Osteoblast (primary cell): ENCODE measurements around the gene DNAJC10. TPM values are rescaled to one million over a fixed set of nuclear protein-coding genes. Genes with fewer than 3 reads are reported as not detected.

Experiments used
- DNase-seq: peaks from one replicate; pipeline ENCODE4 v3.0.0; 2011; ENCODE audit warnings: low spot score, mixed read lengths; ENCODE audit not compliant: insufficient read length; ENCODE audit errors: missing footprints
- H2AFZ ChIP-seq: 2 replicates; pipeline ENCODE4 v1.6.0; 2011; ENCODE audit warnings: mild to moderate bottlenecking, low read length
- H3K27ac ChIP-seq: 2 replicates; pipeline ENCODE4 v1.5.1; 2011; ENCODE audit warnings: mild to moderate bottlenecking, low read depth, low read length, moderate library complexity
- H3K27me3 ChIP-seq: 2 replicates; pipeline ENCODE4 v1.6.0; 2012; ENCODE audit warnings: mild to moderate bottlenecking, control low read depth, inconsistent platforms, low read length, moderate library complexity; ENCODE audit not compliant: insufficient read depth
- H3K36me3 ChIP-seq: 2 replicates; pipeline ENCODE4 v1.5.1; 2011; ENCODE audit warnings: mild to moderate bottlenecking, low read length, control low read depth, moderate library complexity; ENCODE audit not compliant: insufficient read depth
- H3K4me1 ChIP-seq: 2 replicates; pipeline ENCODE4 v1.5.1; 2011; ENCODE audit warnings: mild to moderate bottlenecking, low read length, control low read depth, moderate library complexity; ENCODE audit not compliant: insufficient read depth
- H3K4me2 ChIP-seq: 2 replicates; pipeline ENCODE4 v1.6.0; 2011; ENCODE audit warnings: mild to moderate bottlenecking, low read length; ENCODE audit not compliant: insufficient read depth
- H3K4me3 ChIP-seq: fragments of 200-600 bp; sonication (generic); 3 replicates; pipeline ENCODE4 v1.5.1; 2012; ENCODE audit warnings: mild to moderate bottlenecking, low read length, inconsistent platforms; ENCODE audit not compliant: insufficient read depth
- H3K79me2 ChIP-seq: 2 replicates; pipeline ENCODE4 v1.6.0; 2012; ENCODE audit warnings: mild to moderate bottlenecking, low read length, control low read depth, inconsistent platforms; ENCODE audit not compliant: insufficient read depth
- H3K9me3 ChIP-seq: 2 replicates; pipeline ENCODE4 v1.5.1; 2011; ENCODE audit warnings: low read depth, low read length, control low read depth
- H4K20me1 ChIP-seq: 2 replicates; pipeline ENCODE4 v1.6.0; 2012; ENCODE audit warnings: mild to moderate bottlenecking, low read length, control low read depth; ENCODE audit not compliant: insufficient read depth
- total RNA-seq: library from RNA; depleted of rRNA; stranded (reverse); fragments of >200 nt; gene quantifications from 2 replicates; pipeline ENCODE4 v1.2.3, GENCODE V29; 2012
- TF ChIP-seq, protein P1 (sequence below): IDR thresholded peaks from 2 replicates; pipeline ENCODE4 v1.5.1; 2011; ENCODE audit warnings: mild to moderate bottlenecking, low read depth, low read length, moderate library complexity; ENCODE audit errors: extremely low read depth

DNAJC10 gene
- total RNA-seq, 1 donor, result 112 TPM

DNA sequence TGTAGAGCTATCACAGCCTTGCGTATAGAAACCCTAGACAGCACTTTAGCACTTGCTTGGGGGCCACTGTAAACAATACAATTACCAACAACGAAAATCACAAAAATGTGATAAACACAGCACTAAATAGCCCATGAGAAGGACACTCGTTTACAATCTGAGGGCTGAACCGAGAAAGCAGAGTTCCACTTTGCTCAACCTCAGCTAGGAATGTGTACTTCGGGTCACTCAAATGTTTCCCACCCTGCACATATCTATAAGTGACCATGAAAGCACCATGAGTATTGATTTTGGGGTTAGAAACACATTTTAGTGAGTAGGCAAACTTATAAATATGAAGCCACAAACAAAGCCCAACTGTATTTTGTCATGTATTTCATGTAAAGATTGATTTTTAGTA, 88.1 kb downstream of the DNAJC10 start:
- Histone ChIP-seq H3K4me3 (no peak overlapping the region), H4K20me1 (no peaks in the 10 kb centered on the region), H3K36me3 (no peaks in the 10 kb centered on the region), H3K4me1 (no peaks in the 10 kb centered on the region), H3K79me2 (no peaks in the 10 kb centered on the region), H2AFZ (no peak overlapping the region), H3K4me2 (no peak overlapping the region), H3K9me3 (no peaks in the 10 kb centered on the region), H3K27ac (no peak overlapping the region), H3K27me3 (peaks cover 22% of the 10 kb centered on the region)
- no peak for DNase-seq
- TF ChIP-seq, protein P1, sequence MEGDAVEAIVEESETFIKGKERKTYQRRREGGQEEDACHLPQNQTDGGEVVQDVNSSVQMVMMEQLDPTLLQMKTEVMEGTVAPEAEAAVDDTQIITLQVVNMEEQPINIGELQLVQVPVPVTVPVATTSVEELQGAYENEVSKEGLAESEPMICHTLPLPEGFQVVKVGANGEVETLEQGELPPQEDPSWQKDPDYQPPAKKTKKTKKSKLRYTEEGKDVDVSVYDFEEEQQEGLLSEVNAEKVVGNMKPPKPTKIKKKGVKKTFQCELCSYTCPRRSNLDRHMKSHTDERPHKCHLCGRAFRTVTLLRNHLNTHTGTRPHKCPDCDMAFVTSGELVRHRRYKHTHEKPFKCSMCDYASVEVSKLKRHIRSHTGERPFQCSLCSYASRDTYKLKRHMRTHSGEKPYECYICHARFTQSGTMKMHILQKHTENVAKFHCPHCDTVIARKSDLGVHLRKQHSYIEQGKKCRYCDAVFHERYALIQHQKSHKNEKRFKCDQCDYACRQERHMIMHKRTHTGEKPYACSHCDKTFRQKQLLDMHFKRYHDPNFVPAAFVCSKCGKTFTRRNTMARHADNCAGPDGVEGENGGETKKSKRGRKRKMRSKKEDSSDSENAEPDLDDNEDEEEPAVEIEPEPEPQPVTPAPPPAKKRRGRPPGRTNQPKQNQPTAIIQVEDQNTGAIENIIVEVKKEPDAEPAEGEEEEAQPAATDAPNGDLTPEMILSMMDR, result no peak

DNA sequence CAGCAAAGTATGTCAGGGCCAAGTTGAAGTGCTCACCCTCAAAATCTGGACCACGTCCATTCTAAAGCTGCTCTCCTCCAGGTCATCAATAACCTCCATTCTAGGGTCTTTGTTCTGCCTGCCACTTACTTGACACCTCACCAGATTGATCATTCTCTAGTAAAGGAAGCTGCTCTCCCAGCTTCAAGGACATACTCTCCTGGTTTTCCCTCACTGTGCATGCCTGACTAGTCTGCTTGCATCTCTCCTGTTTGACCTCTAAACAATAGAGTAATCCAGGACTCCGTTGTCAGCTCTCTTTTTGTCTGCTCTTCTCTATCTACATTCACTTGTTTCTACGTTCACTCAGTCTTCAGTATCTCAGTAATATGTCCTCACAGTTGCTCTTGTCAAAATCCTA, 91.3 kb downstream of the DNAJC10 start:
- H3K79me2 ChIP-seq, result no peaks in the 10 kb centered on the region

DNA sequence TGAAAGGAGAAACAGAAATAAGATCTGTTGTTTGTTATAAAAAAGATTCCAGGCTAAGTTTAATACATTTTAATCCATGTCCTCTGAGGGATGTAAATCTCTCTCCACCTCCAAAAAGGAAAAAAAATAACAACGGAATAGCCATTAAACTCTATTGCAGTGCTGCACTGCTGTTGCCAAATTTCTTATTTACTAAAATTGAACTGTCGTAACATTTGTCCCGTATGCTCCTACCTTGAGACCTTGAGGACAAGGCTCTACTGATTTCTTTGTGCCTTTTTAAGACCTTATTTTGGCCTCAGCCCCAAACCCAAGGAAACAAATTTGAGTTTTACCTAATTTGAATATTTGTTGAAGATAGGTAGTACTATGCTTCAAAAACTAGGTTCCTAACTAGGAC, 94.0 kb downstream of the DNAJC10 start:
- no peak overlapping the region for H2AFZ ChIP-seq
- TF ChIP-seq, protein P1, result no peak
- no peak overlapping the region for H3K4me3 ChIP-seq

More for the DNA sequence above, 91.3 kb downstream of the DNAJC10 start:
- H3K4me2 ChIP-seq, result no peak overlapping the region
- no peak overlapping the region for H3K27ac ChIP-seq
- no peak for DNase-seq
- H3K27me3 ChIP-seq, result peaks cover 34% of the 10 kb centered on the region
- no peaks in the 10 kb centered on the region for H3K4me1 ChIP-seq
- H3K4me3 ChIP-seq, result no peak overlapping the region
- H2AFZ ChIP-seq, result no peak overlapping the region
- TF ChIP-seq, protein P1, result no peak
- H3K36me3 ChIP-seq, result no peaks in the 10 kb centered on the region
- no peaks in the 10 kb centered on the region for H3K9me3 ChIP-seq
- H4K20me1 ChIP-seq, result no peaks in the 10 kb centered on the region

DNA sequence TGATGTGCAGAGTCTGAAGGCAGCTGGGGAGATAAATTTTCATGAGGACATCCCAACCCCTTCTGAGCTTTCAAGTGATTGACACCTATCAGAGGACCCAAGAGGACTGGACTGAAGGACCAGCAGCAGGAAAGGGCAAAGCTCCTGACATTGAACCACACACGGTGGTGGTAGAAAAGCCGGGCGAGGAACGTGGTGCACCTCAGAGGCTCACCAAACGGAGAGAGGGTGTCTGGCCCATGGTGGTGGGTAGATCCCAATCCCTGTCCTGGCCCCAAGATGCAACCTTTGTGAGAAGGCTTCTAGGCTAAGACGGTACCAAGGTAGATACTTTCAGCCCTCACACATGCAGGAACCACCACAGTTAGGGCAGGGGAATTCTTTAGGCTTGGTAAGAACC, 98.3 kb downstream of the DNAJC10 start:
- H3K9me3 ChIP-seq, result no peaks in the 10 kb centered on the region
- H3K4me3 ChIP-seq, result no peak overlapping the region
- no peaks in the 10 kb centered on the region for H3K4me1 ChIP-seq
- H4K20me1 ChIP-seq, result no peaks in the 10 kb centered on the region
- no peak overlapping the region for H2AFZ ChIP-seq
- H3K79me2 ChIP-seq, result no peaks in the 10 kb centered on the region
- no peak for DNase-seq
- H3K27me3 ChIP-seq, result peaks cover 44% of the 10 kb centered on the region
- no peak overlapping the region for H3K4me2 ChIP-seq
- no peak overlapping the region for H3K27ac ChIP-seq
- TF ChIP-seq, protein P1, result no peak
- H3K36me3 ChIP-seq, result no peaks in the 10 kb centered on the region

More for the DNA sequence above, 94.0 kb downstream of the DNAJC10 start:
- H3K36me3 ChIP-seq, result no peaks in the 10 kb centered on the region
- H3K27me3 ChIP-seq, result peaks cover 56% of the 10 kb centered on the region
- no peaks in the 10 kb centered on the region for H3K79me2 ChIP-seq
- no peaks in the 10 kb centered on the region for H3K9me3 ChIP-seq
- no peak overlapping the region for H3K27ac ChIP-seq
- DNase-seq, result no peak
- H3K4me2 ChIP-seq, result no peak overlapping the region
- H4K20me1 ChIP-seq, result no peaks in the 10 kb centered on the region
- H3K4me1 ChIP-seq, result no peaks in the 10 kb centered on the region
